ENCODE data around the gene NPM1. TPM values are rescaled to one million over a fixed set of nuclear protein-coding genes. Genes with fewer than 3 reads are reported as not detected.

NPM1 gene
- total and polyA plus RNA-seq, 2 of the 13 experiments (the other 11 are each of a cell fraction or from before 2014, with no cell fraction given): 2,047 to 3,353 TPM

- peak; percentile 53; the same call in 1 of the 2 replicates for TF ChIP-seq UBTF (CRISPR knock-in tag; IDR thresholded peaks at IDR 0.05)
- TF ChIP-seq ZNF510 (CRISPR knock-in tag; IDR thresholded peaks at IDR 0.05; ENCODE audit: low read depth): no peak
- no peak for TF ChIP-seq IRF1 (CRISPR knock-in tag; IDR thresholded peaks at IDR 0.05; ENCODE audit: low read depth)
- no peak for TF ChIP-seq ZNF761 (CRISPR knock-in tag; conservative IDR thresholded peaks at IDR 0.05)
- TF ChIP-seq AGO2 (optimal IDR thresholded peaks at IDR 0.05; ENCODE audit: low read depth, low read length): peak; percentile 70
- peak; percentile 25; the same call in 1 of the 2 replicates for TF ChIP-seq RXRB (CRISPR knock-in tag; IDR thresholded peaks at IDR 0.05; ENCODE audit: borderline replicate concordance)
- no peak for TF ChIP-seq ZFP36 (IDR thresholded peaks at IDR 0.05; ENCODE audit: borderline replicate concordance, low read depth, low read length, partially characterized antibody)
- peak; percentile 58; the same call in 1 of the 2 replicates for TF ChIP-seq GABPB1 (CRISPR knock-in tag; IDR thresholded peaks at IDR 0.05)
- TF ChIP-seq PCBP1 (IDR thresholded peaks at IDR 0.05; ENCODE audit: borderline replicate concordance, low read depth, low read length): 0 out of 2 replicates have a peak, but pooled peaks have one; percentile 35
- no peak for TF ChIP-seq DPF2 (CRISPR knock-in tag; IDR thresholded peaks at IDR 0.05; ENCODE audit: borderline replicate concordance, low read depth)
- no peak; the same call in none of the 2 replicates for TF ChIP-seq HOXD1 (CRISPR knock-in tag; IDR thresholded peaks at IDR 0.05)
Measured at GRCh38 chr5:171418316-171418981, 30.8 kb downstream of the NPM1 start (continued).

All from HepG2 (cell line).